Endodermal cell (in vitro differentiated cells): Measurements from ENCODE around the gene ADRB1. TPM values are rescaled to one million over a fixed set of nuclear protein-coding genes. Genes with fewer than 3 reads are reported as not detected.
A peak's percentile ranks its signal among the peaks of the same experiment; 100 is the strongest.

ENCODE experiments used
- DNase-seq: peaks from one replicate; pipeline ENCODE4 v3.0.0-alpha.2; 2017
- H3K27ac ChIP-seq: 2 replicates; pipeline ENCODE4 v1.5.1; 2013; ENCODE audit warnings: mild to moderate bottlenecking, low read depth, low read length, moderate library complexity
- H3K27me3 ChIP-seq: 2 replicates; pipeline ENCODE4 v1.6.1; 2013; ENCODE audit warnings: mild to moderate bottlenecking, low read length, moderate library complexity; ENCODE audit not compliant: insufficient read depth, control insufficient read depth, poor library complexity, severe bottlenecking
- H3K36me3 ChIP-seq: 2 replicates; pipeline ENCODE4 v1.7.0; 2013; ENCODE audit warnings: mild to moderate bottlenecking, low read length, moderate library complexity; ENCODE audit not compliant: control insufficient read depth, insufficient read depth
- H3K4me1 ChIP-seq: one replicate; pipeline ENCODE4 v1.7.0; 2013; ENCODE audit warnings: low read length; ENCODE audit not compliant: control insufficient read depth, insufficient read depth
- H3K4me3 ChIP-seq: 2 replicates; pipeline ENCODE4 v1.5.1; 2013; ENCODE audit warnings: mild to moderate bottlenecking, low read length, moderate library complexity
- H3K9ac ChIP-seq: 2 replicates; pipeline ENCODE4 v1.6.1; 2013; ENCODE audit warnings: mild to moderate bottlenecking, low read length, moderate library complexity; ENCODE audit not compliant: poor library complexity, severe bottlenecking; ENCODE audit errors: extremely low read depth
- H3K9me3 ChIP-seq: 2 replicates; pipeline ENCODE4 v1.6.1; 2013; ENCODE audit warnings: mild to moderate bottlenecking, low read length, moderate library complexity; ENCODE audit not compliant: control insufficient read depth
- H3K27ac Mint-ChIP-seq: 2 replicates; pipeline ENCODE4 v1.8.0; 2020; ENCODE audit warnings: mixed read lengths
- H3K27me3 Mint-ChIP-seq: 2 replicates; pipeline ENCODE4 v1.8.0; 2021; ENCODE audit warnings: mild to moderate bottlenecking, mixed read lengths; ENCODE audit not compliant: insufficient read depth
- H3K36me3 Mint-ChIP-seq: 2 replicates; pipeline ENCODE4 v1.8.0; 2020; ENCODE audit warnings: low read depth, mixed read lengths
- H3K4me1 Mint-ChIP-seq: 2 replicates; pipeline ENCODE4 v1.8.0; 2020; ENCODE audit warnings: mixed read lengths
- H3K4me3 Mint-ChIP-seq: 2 replicates; pipeline ENCODE4 v1.8.0; 2020; ENCODE audit warnings: mild to moderate bottlenecking, moderate library complexity, mixed read lengths
- H3K9me3 Mint-ChIP-seq: 2 replicates; pipeline ENCODE4 v1.8.0; 2020; ENCODE audit warnings: mild to moderate bottlenecking, mixed read lengths
- CTCF ChIP-seq: fragments of 200-600 bp; sonication (generic); conservative IDR thresholded peaks from 2 replicates; pipeline ENCODE4 v1.5.0; 2021; ENCODE audit warnings: antibody characterized with exemption, mild to moderate bottlenecking
- WGBS, 2 experiments: methylation state at CpG; one replicate each; pipeline versions ENCODE4 v1.1.5 to v1.1.7; 2013; ENCODE audit warnings: missing lambda C conversion rate in 2 of 2, mixed read lengths in 1 of 2; ENCODE audit not compliant: insufficient coverage in 1 of 2, insufficient read length in 1 of 2; 5-methylcytosine and 5-hydroxymethylcytosine counted together
- total RNA-seq, 2 donors: library from RNA; stranded (reverse); fragmentation: NEBNext Ultra II Directional in 1 of 2; extraction: Animal tissue kit (Norgen Biotek cat#: 25700) in 1 of 2; gene quantifications; 2 replicates in 1 of 2; 3 replicates in 1 of 2; pipeline ENCODE4 v1.2.1, GENCODE V29; 2021

The ADRB1 gene
- total RNA-seq, 2 donors from 2014 or later = not detected

- Mint-ChIP-seq H3K4me3 (no peak overlapping the region), H3K36me3 (no peaks in the 10 kb centered on the region), H3K4me1 (no peaks in the 10 kb centered on the region), H3K27me3 (no peaks in the 10 kb centered on the region), H3K27ac (no peak overlapping the region), H3K9me3 (peaks cover 3% of the 10 kb centered on the region)
- no peak overlapping the region for H3K9ac ChIP-seq
- H3K27ac ChIP-seq = no peak overlapping the region
- H3K9me3 ChIP-seq = no peaks in the 10 kb centered on the region
- H3K27me3 ChIP-seq = no peaks in the 10 kb centered on the region
- no peaks in the 10 kb centered on the region for H3K4me1 ChIP-seq
- TF ChIP-seq CTCF = no peak
- no peak for DNase-seq
- H3K36me3 ChIP-seq = no peaks in the 10 kb centered on the region
- H3K4me3 ChIP-seq = no peak overlapping the region
- whole genome bisulfite sequencing, 2 experiments = 89 to 97% methylated on average over 5 of the region's 5 CpGs
Observed at GRCh38 chr10:114083040-114083439, 39.4 kb downstream of the ADRB1 start.

GRCh38 chr10:114084215-114084614 is 40.5 kb downstream of the ADRB1 start:
- no peaks in the 10 kb centered on the region for H3K27me3 ChIP-seq
- Mint-ChIP-seq H3K36me3 (no peaks in the 10 kb centered on the region), H3K27ac (no peak overlapping the region), H3K4me3 (no peak overlapping the region), H3K4me1 (no peaks in the 10 kb centered on the region), H3K9me3 (peaks cover 3% of the 10 kb centered on the region), H3K27me3 (no peaks in the 10 kb centered on the region)
- no peak for DNase-seq
- H3K4me3 ChIP-seq = no peak overlapping the region
- no peaks in the 10 kb centered on the region for H3K36me3 ChIP-seq
- 85 to 99% methylated on average over 2 to 4 of the region's 4 CpGs for WGBS, 2 experiments
- H3K27ac ChIP-seq = no peak overlapping the region
- no peaks in the 10 kb centered on the region for H3K4me1 ChIP-seq
- H3K9ac ChIP-seq = no peak overlapping the region
- H3K9me3 ChIP-seq = no peaks in the 10 kb centered on the region
- TF ChIP-seq CTCF = no peak

- peak; percentile 62 for TF ChIP-seq CTCF
- no peaks in the 10 kb centered on the region for H3K36me3 ChIP-seq
- H3K4me1 ChIP-seq = no peaks in the 10 kb centered on the region
- no peak overlapping the region for H3K9ac ChIP-seq
- WGBS, 2 experiments = 86 to 98% methylated on average over 4 to 5 of the region's 5 CpGs
- no peaks in the 10 kb centered on the region for H3K36me3 Mint-ChIP-seq
- H3K9me3 ChIP-seq = no peaks in the 10 kb centered on the region
- H3K4me3 ChIP-seq = no peak overlapping the region
- no peaks in the 10 kb centered on the region for H3K27me3 Mint-ChIP-seq
- no peak overlapping the region for H3K4me3 Mint-ChIP-seq
- H3K27me3 ChIP-seq = no peaks in the 10 kb centered on the region
- no peaks in the 10 kb centered on the region for H3K4me1 Mint-ChIP-seq
- peaks cover 3% of the 10 kb centered on the region for H3K9me3 Mint-ChIP-seq
- H3K27ac ChIP-seq = no peak overlapping the region
- DNase-seq = peak; percentile 53
- H3K27ac Mint-ChIP-seq = no peak overlapping the region
Observed at GRCh38 chr10:114087255-114087654, 43.6 kb downstream of the ADRB1 start.
